ENCODE data around the gene ACTRT3. TPM values are rescaled to one million over a fixed set of nuclear protein-coding genes. Genes with fewer than 3 reads are reported as not detected.

Gene ACTRT3
- total and polyA plus RNA-seq, 7 donors, result 0.63 to 3.0 (median 0.75) TPM

DNA sequence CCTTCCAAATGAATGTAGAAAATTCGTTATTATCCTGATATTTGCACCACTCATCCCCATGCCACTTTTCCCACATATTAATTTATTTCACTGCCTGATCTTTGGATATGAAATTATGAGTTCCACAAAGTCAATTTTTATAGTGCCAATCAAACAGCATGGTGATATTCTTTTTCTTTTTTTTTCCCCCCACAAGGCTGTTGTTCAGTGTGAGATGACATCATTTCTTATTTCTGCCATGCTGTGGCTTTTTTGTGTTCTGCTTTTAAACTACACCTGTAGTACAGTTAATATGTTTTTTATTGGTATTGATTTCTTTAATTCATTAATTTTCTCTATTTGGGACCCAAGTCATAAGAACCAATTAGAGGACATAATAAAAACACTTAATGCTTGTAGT is 18.4 kb upstream of the ACTRT3 start:
- DNase-seq (no peak), ATAC-seq (no peak)
- intact Hi-C loops (cut with DNase I), result loop anchor here (5.0 to 10.0 kb wide), 2 partner anchors 207 to 310 kb away; no protein-coding TSS in a partner anchor
- peaks cover 0 to 91% of the 10 kb centered on the region in 2 donors for H3K36me3 ChIP-seq (ENCODE audit: insufficient read depth in 1 of 2, low read depth in 1 of 2)
- no peak for TF ChIP-seq CTCF (IDR thresholded peaks at IDR 0.05)
- H3K4me3 ChIP-seq, result no peak overlapping the region
- H3K27ac ChIP-seq, result no peak overlapping the region
- H3K9me3 ChIP-seq, result no peaks in the 10 kb centered on the region
- H3K4me1 ChIP-seq, result no peaks in the 10 kb centered on the region
- WGBS, 3 donors, result 76 to 88% (median 84%) methylated on average over 1 of the region's 1 CpG
- H3K27me3 ChIP-seq (ENCODE audit: insufficient read depth in 3 of 3, low read length in 2 of 3), result no peaks in the 10 kb centered on the region

DNA sequence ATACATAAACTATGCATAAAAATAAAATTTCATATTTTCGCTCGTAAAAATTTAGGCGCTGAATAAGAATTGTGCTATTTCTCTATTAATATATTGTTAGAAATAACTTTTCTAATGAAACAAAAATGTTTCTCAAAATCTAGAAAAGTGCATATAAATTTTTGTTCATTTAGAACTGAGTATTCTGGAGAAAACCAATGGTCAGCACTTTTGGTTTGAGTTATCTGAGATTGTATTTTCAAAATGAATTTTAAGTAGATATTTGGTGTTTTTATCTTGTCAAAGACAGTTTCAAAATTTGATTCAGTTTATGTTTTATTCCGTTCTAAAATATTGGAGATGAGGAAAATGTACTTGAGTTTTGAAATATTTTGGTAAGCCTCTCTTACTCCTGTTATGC is 17.8 kb upstream of the ACTRT3 start:
- no peaks in the 10 kb centered on the region for H3K9me3 ChIP-seq
- TF ChIP-seq CTCF (IDR thresholded peaks at IDR 0.05), result no peak
- DNase-seq, result no peak
- H3K4me3 ChIP-seq, result no peak overlapping the region
- no peaks in the 10 kb centered on the region for H3K27me3 ChIP-seq (ENCODE audit: insufficient read depth in 3 of 3, low read length in 2 of 3)
- WGBS, 3 donors, result 96 to 97% (median 96%) methylated on average over 4 of the region's 4 CpGs
- intact Hi-C loops (cut with DNase I), result loop anchor here (5.0 to 10.0 kb wide), 2 partner anchors 208 to 310 kb away; no protein-coding TSS in a partner anchor
- no peak for ATAC-seq
- peaks cover 0 to 92% of the 10 kb centered on the region in 2 donors for H3K36me3 ChIP-seq (ENCODE audit: insufficient read depth in 1 of 2, low read depth in 1 of 2)
- H3K4me1 ChIP-seq, result no peaks in the 10 kb centered on the region
- no peak overlapping the region for H3K27ac ChIP-seq

DNA sequence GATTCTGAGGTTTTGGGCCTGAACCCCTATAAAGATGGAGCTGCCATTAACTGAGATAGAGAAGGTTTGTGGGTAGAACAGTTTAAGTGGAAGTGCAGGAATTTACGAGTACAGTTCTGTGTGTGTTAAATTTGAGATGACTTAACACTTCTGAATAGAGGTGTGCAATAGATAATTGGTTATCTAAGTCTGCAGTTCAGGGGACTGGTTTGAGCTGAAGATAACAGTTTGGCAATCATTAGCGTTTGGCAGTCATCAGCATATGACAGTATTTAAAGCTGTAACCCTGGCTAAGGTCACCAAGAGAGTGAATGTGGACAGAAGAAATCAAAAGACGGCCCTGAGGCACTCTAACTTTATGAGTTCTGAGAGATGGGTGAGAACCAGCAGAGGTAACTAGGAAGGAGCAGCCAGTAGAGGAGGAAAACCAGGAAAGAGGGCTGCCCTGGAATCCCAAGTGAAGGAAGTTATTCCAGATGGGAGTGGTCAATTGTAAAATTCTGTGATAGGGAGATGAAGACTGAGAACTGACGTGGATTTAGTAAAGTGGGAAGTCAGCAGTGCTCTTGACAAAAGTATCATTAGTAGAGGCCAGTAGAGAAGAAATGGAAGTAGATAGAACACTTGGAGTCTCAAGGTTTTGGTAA is 12.0 kb upstream of the ACTRT3 start:
- H3K27me3 ChIP-seq (ENCODE audit: insufficient read depth in 3 of 3, low read length in 2 of 3), result no peaks in the 10 kb centered on the region
- H3K4me1 ChIP-seq, result peaks cover 8% of the 10 kb centered on the region
- no peak for TF ChIP-seq CTCF (IDR thresholded peaks at IDR 0.05)
- DNase-seq (no peak), ATAC-seq (no peak)
- 75 to 83% (median 80%) methylated on average over 4 of the region's 4 CpGs for WGBS, 3 donors
- no peak overlapping the region for H3K27ac ChIP-seq
- no peak overlapping the region for H3K4me3 ChIP-seq
- peaks cover 22 to 100% of the 10 kb centered on the region in 2 donors for H3K36me3 ChIP-seq (ENCODE audit: insufficient read depth in 1 of 2, low read depth in 1 of 2)
- intact Hi-C loops (cut with DNase I), result loop anchor here in 1 of 2 donors (10.0 kb wide), 1 partner anchor 213 kb away; no protein-coding TSS in a partner anchor
- H3K9me3 ChIP-seq, result no peaks in the 10 kb centered on the region

- Histone ChIP-seq H3K27me3 (ENCODE audit: insufficient read depth in 3 of 3, low read length in 2 of 3) (no peaks in the 10 kb centered on the region), H3K4me1 (peaks cover 13% of the 10 kb centered on the region), H3K27ac (no peak overlapping the region), H3K4me3 (no peak overlapping the region), H3K9me3 (no peaks in the 10 kb centered on the region), H3K36me3 (ENCODE audit: insufficient read depth in 1 of 2, low read depth in 1 of 2) (peaks cover 22 to 100% of the 10 kb centered on the region in 2 donors)
- 58 to 65% (median 65%) methylated on average over 2 of the region's 2 CpGs for WGBS, 3 donors
- TF ChIP-seq CTCF (IDR thresholded peaks at IDR 0.05), result no peak
- no peak for DNase-seq
- no peak for ATAC-seq
- intact Hi-C loops (cut with DNase I), result loop anchor here in 1 of 2 donors (10.0 kb wide), 1 partner anchor 214 kb away; no protein-coding TSS in a partner anchor
Observed at GRCh38 chr3:169780742-169781141, 11.4 kb upstream of the ACTRT3 start.

Measured in psoas muscle (tissue), 8 donors.